HepG2 (cell line): ENCODE measurements around the gene GLRA3. TPM values are rescaled to one million over a fixed set of nuclear protein-coding genes. Genes with fewer than 3 reads are reported as not detected.

Experiments
- ATAC-seq: fragments of 200-7000 bp; cut with Tn5 transposase; 3 replicates; pipeline ENCODE4 v1.9.1; 2020; ENCODE audit warnings: mild to moderate bottlenecking, moderate library complexity
- BruUV-seq: library from RNA; stranded (reverse); fragments of 400-500 nt; replicated peaks from 2 replicates; lab custom pipeline; 2021; lab: Mats Ljungman, UMichigan
- CTCF ChIA-PET: fragments of 300-600 bp; formaldehyde crosslinking; extraction: SDS; loops from one replicate; lab custom pipeline; 2021; ENCODE audit warnings: low total read pairs, inconsistent platforms, low intra/inter-chr PET ratio; lab: Yijun Ruan, JAX
- POLR2A ChIA-PET: fragments of 350-600 bp; sonication (Branson Sonifier 250); formaldehyde crosslinking; loops from one replicate; lab custom pipeline; 2020; ENCODE audit warnings: antibody characterized with exemption, inconsistent platforms; lab: Yijun Ruan, JAX
- DNase-seq: peaks from one replicate; pipeline ENCODE4 v3.0.0-alpha.2; 2015; ENCODE audit warnings: low spot score
- FAIRE-seq: peaks from 3 replicates; lab custom pipeline; 2011; peaks lifted over from hg19 to GRCh38; lab: Jason Lieb, UNC
- H2AFZ ChIP-seq: one replicate; pipeline ENCODE4 v1.6.1; 2011; ENCODE audit warnings: low read length, inconsistent platforms
- H3K27ac ChIP-seq: fragments of 300-600 bp; 3 replicates; pipeline ENCODE4 v1.8.0; 2011; ENCODE audit warnings: mixed run types, mild to moderate bottlenecking, mixed read lengths, low read length, inconsistent platforms; ENCODE audit not compliant: insufficient read depth; ENCODE audit errors: extremely low read length
- H3K27me3 ChIP-seq, 2 experiments: fragments of 200-600 bp in 1 of 2; 2 replicates in 1 of 2; 3 replicates in 1 of 2; pipeline versions ENCODE4 v1.6.0 to v1.8.0; 2011; ENCODE audit warnings: low read length in 2 of 2, mild to moderate bottlenecking in 2 of 2, moderate library complexity in 2 of 2, inconsistent platforms in 1 of 2; ENCODE audit not compliant: insufficient read depth in 2 of 2, control insufficient read depth in 1 of 2
- H3K36me3 ChIP-seq, 2 experiments: fragments of 200-600 bp in 1 of 2; replicated peaks in 1 of 2; 2 replicates in 1 of 2; 3 replicates in 1 of 2; pipeline versions ENCODE4 v1.5.1 to v1.8.0; 2011; ENCODE audit warnings: low read length in 2 of 2, inconsistent platforms in 1 of 2; ENCODE audit not compliant: insufficient read depth in 2 of 2, control insufficient read depth in 1 of 2
- H3K4me1 ChIP-seq: 2 replicates; pipeline ENCODE4 v1.5.1; 2012; ENCODE audit warnings: low read length, inconsistent platforms; ENCODE audit not compliant: insufficient read depth
- H3K4me2 ChIP-seq: 2 replicates; pipeline ENCODE4 v1.6.0; 2011; ENCODE audit warnings: low read depth, low read length, inconsistent platforms
- H3K4me3 ChIP-seq, 3 experiments: fragments of 200-600 bp in 1 of 3; sonication (generic), shearing (Covaris generic) in 1 of 3; replicated peaks in 1 of 3; 2 replicates each; pipeline ENCODE4 v1.5.1; 2011 to 2016; ENCODE audit warnings: low read length in 3 of 3, inconsistent platforms in 2 of 3, low read depth in 2 of 3, mild to moderate bottlenecking in 2 of 3, control low read depth in 1 of 3, mixed read lengths in 1 of 3; ENCODE audit not compliant: insufficient read depth in 1 of 3
- H3K79me2 ChIP-seq: one replicate; pipeline ENCODE4 v1.6.1; 2011; ENCODE audit warnings: low read length, inconsistent platforms; ENCODE audit not compliant: insufficient read depth
- H3K9ac ChIP-seq: 2 replicates; pipeline ENCODE4 v1.6.0; 2011; ENCODE audit warnings: mild to moderate bottlenecking, low read depth, low read length, inconsistent platforms; ENCODE audit not compliant: insufficient read depth
- H3K9me3 ChIP-seq: 2 replicates; pipeline ENCODE4 v1.5.1; 2012; ENCODE audit warnings: mild to moderate bottlenecking, low read length
- H4K20me1 ChIP-seq: 2 replicates; pipeline ENCODE4 v1.6.0; 2011; ENCODE audit warnings: inconsistent platforms, mild to moderate bottlenecking, low read length, moderate library complexity; ENCODE audit not compliant: insufficient read depth
- AKNA ChIP-seq: sonication (generic); formaldehyde crosslinking; IDR thresholded peaks from 2 replicates; pipeline ENCODE4 v1.4.0; 2020; ENCODE audit warnings: missing genetic modification reagents, borderline replicate concordance
- HNF4A ChIP-seq: sonication (generic); formaldehyde crosslinking; IDR thresholded peaks from 2 replicates; pipeline ENCODE4 v1.4.0; 2020; ENCODE audit warnings: missing genetic modification reagents
- PLSCR1 ChIP-seq: sonication (generic); formaldehyde crosslinking; IDR thresholded peaks from 2 replicates; pipeline ENCODE4 v1.5.0; 2020; ENCODE audit warnings: missing genetic modification reagents, mild to moderate bottlenecking, borderline replicate concordance
- RAD21 ChIP-seq: fragments of 450-650 bp; formaldehyde crosslinking; IDR thresholded peaks from 2 replicates; pipeline ENCODE4 v1.5.0; 2020; ENCODE audit warnings: mild to moderate bottlenecking
- SRSF9 ChIP-seq: fragments of 200-400 bp; formaldehyde crosslinking; IDR thresholded peaks from 2 replicates; pipeline ENCODE4 v1.6.1; 2018; ENCODE audit warnings: borderline replicate concordance, mild to moderate bottlenecking, low read depth, low read length; ENCODE audit not compliant: insufficient read depth, poor library complexity, severe bottlenecking
- TARDBP ChIP-seq: sonication (generic); formaldehyde crosslinking; IDR thresholded peaks from 2 replicates; pipeline ENCODE4 v1.8.0; 2022; ENCODE audit warnings: mild to moderate bottlenecking, missing genetic modification reagents
- ZNF142 ChIP-seq: sonication (generic); formaldehyde crosslinking; IDR thresholded peaks from 2 replicates; pipeline ENCODE4 v1.4.0; 2020; ENCODE audit warnings: missing genetic modification reagents
- ZNF451 ChIP-seq: sonication (generic); formaldehyde crosslinking; IDR thresholded peaks from 2 replicates; pipeline ENCODE4 v1.5.0; 2020; ENCODE audit warnings: mild to moderate bottlenecking, missing genetic modification reagents
- ZNF704 ChIP-seq: sonication (generic); formaldehyde crosslinking; IDR thresholded peaks from 2 replicates; pipeline ENCODE4 v1.8.1; 2023; ENCODE audit warnings: mild to moderate bottlenecking, inconsistent platforms, moderate library complexity, missing genetic modification reagents, borderline replicate concordance
- WGBS: methylation state at CpG from one replicate; pipeline ENCODE4 v1.1.6; 2017; ENCODE audit warnings: low lambda C conversion rate; 5-methylcytosine and 5-hydroxymethylcytosine counted together
- in situ Hi-C: cut with HindIII; loops from 2 replicates; pipeline ENCODE4 v1.10.0; 2017; ENCODE audit warnings: low pct_unique_long_range_greater_than_20kb; ENCODE audit not compliant: extremely low pct_ligation_motif_present
- intact Hi-C: fragments of 100-400 bp; cut with micrococcal nuclease; formaldehyde crosslinking; loops from one replicate; pipeline ENCODE4 v1.10.0; 2022; ENCODE audit not compliant: unreplicated experiment
- polyA plus RNA-seq, 8 experiments: library from polyadenylated mRNA; depleted of rRNA in 3 of 8; stranded (reverse) in 7 of 8; unstranded in 1 of 8; fragments of >200 nt; fragmentation: Illumina TruSeq in 4 of 8; extraction: Trizol in 4 of 8; gene quantifications; 2 replicates each; pipeline versions ENCODE4 v1.2.1 to v1.2.3, GENCODE V29; 2011 to 2016; ENCODE audit warnings: low read depth in 4 of 8, missing spikeins in 1 of 8, mixed read lengths in 1 of 8; ENCODE audit not compliant: insufficient read depth in 1 of 8
- total RNA-seq, 5 experiments: library from RNA; depleted of rRNA; stranded (reverse); fragments of >200 nt; fragmentation: Illumina TruSeq; extraction: Trizol; gene quantifications; 2 replicates each; pipeline ENCODE4 v1.2.3, GENCODE V29; 2016; ENCODE audit warnings: low read depth in 1 of 5

Gene GLRA3
- total and polyA plus RNA-seq, 2 of the 13 experiments (the other 11 are each of a cell fraction or from before 2014, with no cell fraction given), result not detected

GRCh38 chr4:174870311-174870710, 41.3 kb upstream of the GLRA3 start (continued):
- TF ChIP-seq ZNF142 (CRISPR knock-in tag) (no peak), TARDBP (CRISPR knock-in tag) (no peak), RAD21 (CRISPR knock-in tag) (no peak), PLSCR1 (CRISPR knock-in tag) (no peak), ZNF451 (CRISPR knock-in tag) (no peak)
- TF ChIP-seq, all 625 proteins: peak for 0

- ChIA-PET POLR2A (no interaction called here), CTCF (no interaction called here)
- Histone ChIP-seq H3K27me3 (no peaks in the 10 kb centered on the region), H3K4me2 (no peak overlapping the region), H3K36me3 (no peaks in the 10 kb centered on the region), H3K9me3 (peaks cover 71% of the 10 kb centered on the region), H3K79me2 (no peaks in the 10 kb centered on the region), H3K4me3 (no peak overlapping the region), H3K4me1 (no peaks in the 10 kb centered on the region; the same call in 1 of the 2 replicates), H3K27ac (no peak overlapping the region), H3K9ac (no peak overlapping the region), H4K20me1 (no peaks in the 10 kb centered on the region), H2AFZ (no peak overlapping the region)
- in situ Hi-C loops (no loop called here), intact Hi-C loops (no loop called here)
- DNase-seq (no peak), ATAC-seq (no peak), FAIRE-seq (no peak)
- no TSS peak for BruUV-seq
- 32% methylated on average over 3 of the region's 3 CpGs for WGBS
- no peak for TF ChIP-seq SRSF9
- no peak for TF ChIP-seq HNF4A (CRISPR knock-in tag)
- TF ChIP-seq AKNA (CRISPR knock-in tag), result no peak
- no peak for TF ChIP-seq ZNF704 (CRISPR knock-in tag)
Measured at GRCh38 chr4:174869339-174869738, 40.3 kb upstream of the GLRA3 start.
